ENCODE results near the gene TSKS.

The TSKS gene

DNA sequence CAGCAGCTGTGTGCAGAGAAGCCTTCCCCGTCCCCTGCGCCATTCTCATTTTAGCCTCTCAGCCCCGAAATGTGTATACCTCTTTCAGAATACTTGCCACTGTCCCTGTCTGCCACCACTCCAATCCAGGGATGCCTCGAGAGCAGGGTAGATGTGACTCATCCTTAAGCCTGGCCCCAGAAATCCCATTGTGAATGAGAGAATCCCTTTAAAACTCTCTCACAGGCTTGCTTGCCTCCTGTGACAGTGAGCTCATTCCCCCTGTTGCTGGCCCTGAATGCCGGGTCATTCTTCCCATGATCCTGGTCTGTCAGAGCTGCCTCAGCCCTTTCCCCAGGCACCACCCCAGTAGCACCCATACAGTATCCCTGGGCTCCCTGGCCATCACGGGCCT, 13.3 kb upstream of the TSKS start:
- TF ChIP-seq, protein P1, sequence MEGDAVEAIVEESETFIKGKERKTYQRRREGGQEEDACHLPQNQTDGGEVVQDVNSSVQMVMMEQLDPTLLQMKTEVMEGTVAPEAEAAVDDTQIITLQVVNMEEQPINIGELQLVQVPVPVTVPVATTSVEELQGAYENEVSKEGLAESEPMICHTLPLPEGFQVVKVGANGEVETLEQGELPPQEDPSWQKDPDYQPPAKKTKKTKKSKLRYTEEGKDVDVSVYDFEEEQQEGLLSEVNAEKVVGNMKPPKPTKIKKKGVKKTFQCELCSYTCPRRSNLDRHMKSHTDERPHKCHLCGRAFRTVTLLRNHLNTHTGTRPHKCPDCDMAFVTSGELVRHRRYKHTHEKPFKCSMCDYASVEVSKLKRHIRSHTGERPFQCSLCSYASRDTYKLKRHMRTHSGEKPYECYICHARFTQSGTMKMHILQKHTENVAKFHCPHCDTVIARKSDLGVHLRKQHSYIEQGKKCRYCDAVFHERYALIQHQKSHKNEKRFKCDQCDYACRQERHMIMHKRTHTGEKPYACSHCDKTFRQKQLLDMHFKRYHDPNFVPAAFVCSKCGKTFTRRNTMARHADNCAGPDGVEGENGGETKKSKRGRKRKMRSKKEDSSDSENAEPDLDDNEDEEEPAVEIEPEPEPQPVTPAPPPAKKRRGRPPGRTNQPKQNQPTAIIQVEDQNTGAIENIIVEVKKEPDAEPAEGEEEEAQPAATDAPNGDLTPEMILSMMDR (IDR thresholded peaks at IDR 0.05; ENCODE audit: borderline replicate concordance, control extremely low read depth, extremely low read depth, insufficient read depth, missing control alignments), result no peak
- no peak for DNase-seq (ENCODE audit: low spot score)
- in situ Hi-C loops (cut with MboI; ENCODE audit: low sequenced_read_pairs, unreplicated experiment), result no loop called here

GRCh38 chr19:49775742-49776370, 12.8 kb upstream of the TSKS start:
- TF ChIP-seq, protein P1 (IDR thresholded peaks at IDR 0.05; ENCODE audit: borderline replicate concordance, control extremely low read depth, extremely low read depth, insufficient read depth, missing control alignments), result no peak
- DNase-seq (ENCODE audit: low spot score), result no peak
- in situ Hi-C loops (cut with MboI; ENCODE audit: low sequenced_read_pairs, unreplicated experiment), result no loop called here

DNA sequence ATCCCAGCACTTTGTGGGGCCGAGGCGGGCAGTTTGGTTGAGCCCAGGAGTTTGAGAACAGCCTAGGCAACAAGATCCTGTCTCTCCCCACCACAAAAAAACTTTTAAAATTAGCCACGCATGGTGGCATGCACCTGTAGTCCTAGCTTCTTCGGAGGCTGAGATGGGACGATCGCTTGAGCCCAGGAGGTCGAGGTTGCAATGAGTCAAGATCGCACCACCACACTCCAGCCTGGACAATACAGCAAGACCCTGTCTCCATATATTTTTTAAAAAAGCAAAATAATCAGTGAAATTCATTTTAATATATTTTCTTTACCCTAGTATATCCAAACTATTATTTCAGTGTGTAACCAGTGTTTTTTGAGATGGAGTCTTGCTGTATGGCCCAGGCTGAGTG, 11.9 kb upstream of the TSKS start:
- in situ Hi-C loops (cut with MboI; ENCODE audit: low sequenced_read_pairs, unreplicated experiment), result no loop called here
- DNase-seq (ENCODE audit: low spot score), result no peak
- TF ChIP-seq, protein P1 (IDR thresholded peaks at IDR 0.05; ENCODE audit: borderline replicate concordance, control extremely low read depth, extremely low read depth, insufficient read depth, missing control alignments), result no peak

- no peak for DNase-seq (ENCODE audit: low spot score)
- in situ Hi-C loops (cut with MboI; ENCODE audit: low sequenced_read_pairs, unreplicated experiment), result no loop called here
- TF ChIP-seq, protein P1 (IDR thresholded peaks at IDR 0.05; ENCODE audit: borderline replicate concordance, control extremely low read depth, extremely low read depth, insufficient read depth, missing control alignments), result no peak
Observed at GRCh38 chr19:49773663-49774350, 10.7 kb upstream of the TSKS start.

DNA sequence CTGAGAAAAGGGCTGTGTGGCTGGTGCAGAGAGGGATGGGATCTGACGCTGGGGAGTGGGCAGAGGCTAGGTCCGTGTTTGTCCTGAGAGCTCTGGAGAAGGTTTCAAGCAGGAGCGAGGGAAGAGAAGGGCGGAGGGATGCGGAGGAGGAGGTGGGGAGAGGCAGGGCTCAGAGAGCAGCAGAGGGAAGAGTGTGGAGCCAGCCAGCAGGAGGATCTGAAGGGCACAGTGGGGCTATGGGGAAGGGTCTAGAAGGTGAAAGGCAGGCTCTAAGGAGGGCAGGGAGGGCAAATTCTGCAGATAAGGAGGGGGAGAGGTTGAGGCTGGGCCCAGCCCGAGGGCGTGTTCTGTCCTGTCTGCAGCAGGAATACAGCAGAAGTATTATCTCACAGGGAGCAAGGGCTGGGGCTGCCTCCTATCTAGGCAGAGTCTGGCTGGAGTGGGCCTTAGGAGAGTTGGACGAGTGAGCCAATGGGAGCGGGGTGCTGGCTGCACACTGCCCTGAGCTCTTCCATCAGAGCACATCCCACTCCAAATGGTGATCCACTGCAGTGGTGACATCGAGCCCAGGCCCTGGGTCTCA, 9.8 kb upstream of the TSKS start:
- in situ Hi-C loops (cut with MboI; ENCODE audit: low sequenced_read_pairs, unreplicated experiment), result no loop called here
- no peak for DNase-seq (ENCODE audit: low spot score)
- TF ChIP-seq, protein P1 (IDR thresholded peaks at IDR 0.05; ENCODE audit: borderline replicate concordance, control extremely low read depth, extremely low read depth, insufficient read depth, missing control alignments), result no peak

GRCh38 chr19:49771674-49772139, 8.6 kb upstream of the TSKS start:
- TF ChIP-seq, protein P1 (IDR thresholded peaks at IDR 0.05; ENCODE audit: borderline replicate concordance, control extremely low read depth, extremely low read depth, insufficient read depth, missing control alignments), result no peak
- DNase-seq (ENCODE audit: low spot score), result no peak
- in situ Hi-C loops (cut with MboI; ENCODE audit: low sequenced_read_pairs, unreplicated experiment), result no loop called here
